AG09309 (cell line): ENCODE measurements around the gene PREX1.

Source experiments
- DNase-seq: peaks from one replicate; pipeline ENCODE4 v3.0.0-alpha.2; 2010; ENCODE audit warnings: low read depth
- H3K4me3 ChIP-seq: 2 replicates; pipeline ENCODE4 v1.5.1; 2011; ENCODE audit warnings: mild to moderate bottlenecking, low read depth, low read length, moderate library complexity; ENCODE audit not compliant: control insufficient read depth
- TF ChIP-seq, protein P1 (sequence below): IDR thresholded peaks from 2 replicates; pipeline ENCODE4 v1.5.1; 2011; ENCODE audit warnings: mild to moderate bottlenecking, low read depth, low read length, inconsistent platforms; ENCODE audit not compliant: insufficient read depth, control insufficient read depth; ENCODE audit errors: missing control alignments

PREX1 gene

DNA sequence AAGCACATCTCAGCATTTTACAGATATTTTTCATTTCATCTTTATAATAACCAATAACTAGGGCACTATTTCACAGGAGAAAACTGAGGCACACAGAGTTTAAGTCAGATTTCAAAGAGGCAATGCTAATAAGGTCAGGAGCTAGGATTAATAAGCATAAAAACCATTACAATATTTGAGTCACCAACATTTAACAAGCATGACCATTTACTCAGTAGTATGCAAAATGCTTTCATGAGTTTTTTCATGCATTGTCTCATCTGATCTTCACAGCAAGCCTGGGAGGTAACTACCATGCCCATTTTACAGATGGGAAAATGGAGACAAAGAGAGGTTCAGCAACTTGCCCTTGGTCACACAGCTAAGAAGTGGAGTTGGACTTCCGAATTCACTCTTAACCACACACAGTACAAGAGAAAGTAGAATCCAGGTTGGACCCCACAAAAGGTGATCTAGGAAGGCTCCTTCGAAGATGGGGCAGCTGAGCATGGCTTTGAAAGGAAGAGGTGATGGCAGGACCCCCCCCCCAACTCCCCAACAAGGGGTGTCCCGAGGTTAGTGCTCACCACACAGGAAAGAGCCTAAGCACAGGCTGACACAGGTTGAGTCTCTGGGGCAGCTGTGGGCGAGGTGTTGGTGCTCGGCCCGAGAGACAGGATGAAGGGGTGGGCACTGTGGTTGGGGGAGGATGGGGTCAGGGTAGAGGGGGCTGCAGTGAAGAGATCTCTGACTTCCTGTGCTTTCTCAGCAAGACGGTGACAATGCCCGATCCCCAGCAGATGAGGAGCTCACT is 108.8 kb downstream of the PREX1 start:
- no peak overlapping the region for H3K4me3 ChIP-seq
- DNase-seq: no peak
- TF ChIP-seq, protein P1, sequence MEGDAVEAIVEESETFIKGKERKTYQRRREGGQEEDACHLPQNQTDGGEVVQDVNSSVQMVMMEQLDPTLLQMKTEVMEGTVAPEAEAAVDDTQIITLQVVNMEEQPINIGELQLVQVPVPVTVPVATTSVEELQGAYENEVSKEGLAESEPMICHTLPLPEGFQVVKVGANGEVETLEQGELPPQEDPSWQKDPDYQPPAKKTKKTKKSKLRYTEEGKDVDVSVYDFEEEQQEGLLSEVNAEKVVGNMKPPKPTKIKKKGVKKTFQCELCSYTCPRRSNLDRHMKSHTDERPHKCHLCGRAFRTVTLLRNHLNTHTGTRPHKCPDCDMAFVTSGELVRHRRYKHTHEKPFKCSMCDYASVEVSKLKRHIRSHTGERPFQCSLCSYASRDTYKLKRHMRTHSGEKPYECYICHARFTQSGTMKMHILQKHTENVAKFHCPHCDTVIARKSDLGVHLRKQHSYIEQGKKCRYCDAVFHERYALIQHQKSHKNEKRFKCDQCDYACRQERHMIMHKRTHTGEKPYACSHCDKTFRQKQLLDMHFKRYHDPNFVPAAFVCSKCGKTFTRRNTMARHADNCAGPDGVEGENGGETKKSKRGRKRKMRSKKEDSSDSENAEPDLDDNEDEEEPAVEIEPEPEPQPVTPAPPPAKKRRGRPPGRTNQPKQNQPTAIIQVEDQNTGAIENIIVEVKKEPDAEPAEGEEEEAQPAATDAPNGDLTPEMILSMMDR: no peak

DNA sequence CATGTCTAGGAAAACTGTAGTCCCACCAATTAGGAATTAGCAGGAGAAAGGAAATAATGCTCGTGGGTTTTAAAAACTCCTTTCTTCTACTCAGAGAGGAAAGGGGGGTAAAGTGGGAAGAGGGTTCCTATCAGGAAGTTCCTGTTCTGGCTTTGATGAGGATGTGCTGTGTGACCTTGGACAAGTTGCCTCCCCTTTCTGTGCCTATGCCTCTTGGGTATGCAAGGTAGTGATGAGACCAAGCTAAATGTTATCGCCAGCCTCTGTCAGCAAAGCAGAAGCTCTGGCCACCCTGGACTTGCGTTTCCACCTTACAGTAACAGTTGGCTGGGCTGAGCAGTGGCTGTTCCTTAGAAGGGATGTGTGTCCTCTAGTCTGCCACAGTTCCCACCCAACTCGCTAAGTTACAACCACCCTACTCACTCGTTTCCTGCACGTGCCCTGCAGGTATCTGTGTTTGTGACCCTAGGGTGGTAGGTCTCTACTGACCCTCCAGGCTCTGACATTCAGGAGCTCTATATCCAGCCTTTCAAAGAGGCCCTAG is 110.0 kb downstream of the PREX1 start:
- H3K4me3 ChIP-seq: no peak overlapping the region
- no peak for DNase-seq
- TF ChIP-seq, protein P1: no peak

DNA sequence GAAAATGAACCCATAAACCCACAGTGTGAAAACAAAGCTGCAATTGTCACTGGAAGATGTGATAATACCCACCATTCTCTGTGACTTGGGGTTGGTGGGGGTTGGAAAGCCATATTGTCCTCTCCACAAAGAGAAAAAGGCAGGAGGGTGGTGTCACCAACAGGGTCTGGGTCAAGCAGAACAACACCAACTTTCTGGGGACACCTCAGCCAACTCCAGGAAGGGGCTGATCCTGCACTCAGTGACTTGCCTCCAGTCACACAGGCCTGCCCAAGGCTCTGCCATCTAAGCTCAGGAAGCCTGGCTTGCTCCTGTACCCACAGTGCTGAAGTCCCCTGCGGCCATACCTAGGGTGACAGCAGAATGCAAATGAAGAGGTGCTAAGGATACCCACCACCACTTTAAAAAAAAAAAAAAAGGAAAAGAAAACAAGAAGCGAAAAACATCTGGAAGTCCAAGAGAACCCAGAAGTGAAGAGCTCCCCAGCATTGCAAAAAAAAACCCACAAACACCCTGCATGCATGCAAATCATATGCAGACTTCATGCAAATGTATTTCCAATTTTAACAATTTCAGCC is 110.6 kb downstream of the PREX1 start:
- no peak overlapping the region for H3K4me3 ChIP-seq
- DNase-seq: no peak
- TF ChIP-seq, protein P1: no peak

DNA sequence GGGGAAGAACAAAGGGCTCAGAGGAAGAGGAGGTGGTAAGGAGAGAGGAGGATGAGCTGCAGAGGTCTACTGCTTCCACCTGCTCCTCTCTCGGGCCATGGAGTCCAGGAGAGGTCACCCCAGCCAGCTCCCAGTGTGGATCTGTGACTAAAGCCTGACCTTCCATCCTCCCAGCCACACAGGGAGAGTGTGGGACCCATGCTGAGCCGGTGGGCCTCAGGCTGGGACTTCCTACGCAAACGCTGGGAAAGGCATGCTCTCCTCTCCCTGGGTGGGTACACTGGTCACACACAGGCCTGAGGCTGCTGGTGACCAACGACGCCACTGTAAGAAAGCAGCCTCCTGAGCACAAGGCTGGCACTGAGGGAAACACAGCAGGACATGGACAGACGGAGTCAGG is 111.3 kb downstream of the PREX1 start:
- TF ChIP-seq, protein P1: no peak
- no peak overlapping the region for H3K4me3 ChIP-seq
- DNase-seq: no peak

DNA sequence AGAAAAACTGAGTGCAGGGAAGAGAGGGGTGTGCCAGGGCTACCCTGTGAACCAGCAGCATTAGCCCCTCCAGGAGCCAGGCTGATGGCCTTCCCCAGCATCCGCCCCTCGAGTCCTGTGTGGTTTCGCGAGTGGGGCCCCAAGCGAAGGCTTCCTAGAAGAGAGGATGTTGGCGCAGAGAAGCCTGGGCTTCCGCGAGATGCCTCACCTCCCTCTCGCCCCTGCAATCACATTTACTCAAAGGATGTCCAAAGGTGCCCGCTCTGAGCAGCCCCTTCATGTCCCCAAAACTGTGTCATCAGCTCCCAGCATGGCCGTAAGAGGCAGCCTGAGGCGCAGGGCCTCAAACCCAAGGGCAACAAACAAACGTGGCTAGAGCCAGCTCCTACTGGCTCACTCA is 111.7 kb downstream of the PREX1 start:
- TF ChIP-seq, protein P1: no peak
- DNase-seq: no peak
- no peak overlapping the region for H3K4me3 ChIP-seq

DNA sequence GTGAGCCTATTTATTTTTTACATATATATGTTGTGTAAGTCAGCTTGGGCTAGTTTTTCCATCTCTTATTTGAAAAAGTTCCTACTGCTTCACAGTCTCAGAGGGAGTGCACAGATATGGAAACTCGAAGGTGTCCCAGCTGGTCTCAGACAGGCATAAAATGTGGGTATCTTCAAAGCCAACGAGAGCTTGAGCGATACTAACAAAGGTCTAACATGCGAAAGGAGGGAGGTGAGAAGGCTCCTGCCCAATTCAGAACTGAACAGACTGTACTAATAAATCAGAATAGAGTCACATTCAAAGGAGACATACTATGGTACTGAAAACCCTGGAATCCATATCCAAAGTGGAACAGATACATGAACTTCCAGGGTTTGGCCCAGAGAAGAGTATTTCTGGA is 113.0 kb downstream of the PREX1 start:
- TF ChIP-seq, protein P1: no peak
- DNase-seq: no peak
- H3K4me3 ChIP-seq: no peak overlapping the region
